ENCODE results near the gene NUBP2.

Gene NUBP2

DNA sequence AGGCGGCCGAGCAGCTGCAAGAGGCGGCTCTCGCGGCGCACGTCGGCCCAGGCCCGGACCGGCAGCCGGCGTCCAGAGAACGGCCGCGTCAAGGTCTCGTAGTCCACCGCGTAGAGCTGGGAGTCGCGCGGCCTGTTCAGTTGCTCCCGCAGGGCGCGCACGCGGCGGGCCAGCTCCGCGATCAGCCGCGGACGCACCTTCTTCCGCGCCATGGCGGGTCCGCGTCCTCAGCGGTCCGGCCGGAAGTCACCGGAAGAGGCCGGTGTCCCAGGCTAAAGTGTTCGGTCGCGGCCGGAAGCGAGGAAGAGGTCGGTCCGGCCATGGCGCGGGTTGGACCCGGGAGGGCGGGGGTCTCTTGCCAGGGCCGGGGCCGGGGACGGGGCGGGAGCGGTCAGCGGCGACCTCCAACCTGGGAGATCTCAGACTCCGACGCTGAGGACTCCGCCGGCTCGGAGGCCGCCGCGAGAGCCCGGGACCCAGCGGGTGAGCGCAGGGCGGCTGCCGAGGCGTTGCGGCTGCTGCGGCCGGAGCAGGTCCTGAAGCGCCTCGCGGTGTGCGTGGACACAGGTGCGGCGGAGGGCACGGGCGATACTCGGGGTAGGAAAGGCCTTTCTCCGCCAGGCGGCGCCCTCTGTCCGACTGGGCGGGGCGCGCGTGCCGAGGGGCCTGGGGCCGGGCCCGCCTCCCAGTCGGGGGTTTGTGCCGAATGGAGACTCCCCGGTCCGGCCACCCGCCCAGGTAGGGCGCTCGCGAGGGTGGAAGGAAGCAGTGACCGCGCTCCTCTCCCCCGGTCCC lies 9.7 kb upstream of the NUBP2 start, which contains the start of gene MRPS34:
TSS of gene MRPS34 (minus strand) at position 227 of the 795 bp plus-strand sequence. CDS start at position 212, 15 bp downstream.
- DNase-seq, result peak; percentile 65

- no peak for DNase-seq
Measured at GRCh38 chr16:1773703-1774447, 8.9 kb upstream of the NUBP2 start.

- DNase-seq, result no peak
Measured at GRCh38 chr16:1774448-1774780, 8.3 kb upstream of the NUBP2 start.

GRCh38 chr16:1775006-1775845 lies 7.5 kb upstream of the NUBP2 start:
- DNase-seq, result no peak

DNA sequence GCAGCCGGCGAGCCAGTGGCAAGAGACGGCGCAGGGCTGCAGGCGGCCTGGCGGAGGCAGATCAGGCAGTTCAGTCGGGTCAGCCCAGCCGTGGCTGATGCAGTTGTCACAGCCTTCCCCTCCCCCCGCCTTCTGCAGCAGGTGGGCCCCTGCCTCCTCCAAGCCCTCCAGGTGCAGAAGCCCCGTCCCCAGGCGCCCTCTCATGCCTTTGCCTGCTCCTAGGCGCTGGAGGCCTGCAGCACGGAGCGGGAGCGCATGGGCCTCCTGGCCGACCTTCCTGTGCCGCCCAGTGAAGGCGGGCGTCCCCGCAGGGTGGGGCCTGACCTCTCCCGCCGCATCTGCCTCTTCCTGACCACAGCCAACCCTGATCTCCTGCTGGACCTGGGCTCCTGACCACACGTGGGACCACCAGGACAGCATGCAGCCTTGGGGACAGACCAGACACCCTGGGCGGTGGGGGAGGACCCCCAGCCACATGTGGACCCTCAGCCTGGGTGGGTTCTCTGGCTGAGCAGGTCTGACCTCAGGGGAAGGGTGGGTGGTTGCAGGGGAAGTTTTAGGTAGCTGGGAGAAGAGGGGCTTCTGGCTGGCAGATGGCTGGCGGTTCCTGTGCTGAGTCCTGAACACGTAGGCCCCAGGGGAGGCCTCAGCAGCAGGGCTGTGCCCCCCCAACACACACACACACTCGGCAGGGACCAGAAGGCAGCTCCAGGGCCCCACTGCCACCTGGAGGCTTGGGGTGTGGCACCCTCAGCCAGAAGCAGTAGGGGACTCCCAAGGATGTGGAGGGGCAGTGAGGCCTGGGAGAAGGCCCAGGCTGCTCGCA lies 6.7 kb upstream of the NUBP2 start:
- no peak for DNase-seq

DNA sequence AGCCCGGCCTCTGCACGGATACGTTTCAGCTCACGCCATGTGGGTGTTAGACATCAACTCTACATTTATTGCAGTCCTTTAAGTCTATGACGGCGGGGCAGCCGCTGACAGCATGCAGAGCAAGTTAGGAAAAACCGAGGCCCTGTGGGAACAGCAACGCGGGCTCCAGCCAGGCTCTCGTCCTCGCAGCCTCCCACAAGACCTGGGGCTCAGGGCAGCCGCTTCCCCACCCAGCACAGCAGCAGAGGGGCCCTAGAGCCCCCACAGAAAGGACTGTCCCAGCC lies 6.1 kb upstream of the NUBP2 start:
- no peak for DNase-seq

GRCh38 chr16:1776991-1777374 lies 5.8 kb upstream of the NUBP2 start:
- no peak for DNase-seq

- DNase-seq, result no peak
Measured at GRCh38 chr16:1777375-1778199, 5.2 kb upstream of the NUBP2 start.

GRCh38 chr16:1778200-1779179 lies 4.3 kb upstream of the NUBP2 start:
- no peak for DNase-seq

GRCh38 chr16:1779234-1779701 lies 3.5 kb upstream of the NUBP2 start:
- no peak for DNase-seq

DNA sequence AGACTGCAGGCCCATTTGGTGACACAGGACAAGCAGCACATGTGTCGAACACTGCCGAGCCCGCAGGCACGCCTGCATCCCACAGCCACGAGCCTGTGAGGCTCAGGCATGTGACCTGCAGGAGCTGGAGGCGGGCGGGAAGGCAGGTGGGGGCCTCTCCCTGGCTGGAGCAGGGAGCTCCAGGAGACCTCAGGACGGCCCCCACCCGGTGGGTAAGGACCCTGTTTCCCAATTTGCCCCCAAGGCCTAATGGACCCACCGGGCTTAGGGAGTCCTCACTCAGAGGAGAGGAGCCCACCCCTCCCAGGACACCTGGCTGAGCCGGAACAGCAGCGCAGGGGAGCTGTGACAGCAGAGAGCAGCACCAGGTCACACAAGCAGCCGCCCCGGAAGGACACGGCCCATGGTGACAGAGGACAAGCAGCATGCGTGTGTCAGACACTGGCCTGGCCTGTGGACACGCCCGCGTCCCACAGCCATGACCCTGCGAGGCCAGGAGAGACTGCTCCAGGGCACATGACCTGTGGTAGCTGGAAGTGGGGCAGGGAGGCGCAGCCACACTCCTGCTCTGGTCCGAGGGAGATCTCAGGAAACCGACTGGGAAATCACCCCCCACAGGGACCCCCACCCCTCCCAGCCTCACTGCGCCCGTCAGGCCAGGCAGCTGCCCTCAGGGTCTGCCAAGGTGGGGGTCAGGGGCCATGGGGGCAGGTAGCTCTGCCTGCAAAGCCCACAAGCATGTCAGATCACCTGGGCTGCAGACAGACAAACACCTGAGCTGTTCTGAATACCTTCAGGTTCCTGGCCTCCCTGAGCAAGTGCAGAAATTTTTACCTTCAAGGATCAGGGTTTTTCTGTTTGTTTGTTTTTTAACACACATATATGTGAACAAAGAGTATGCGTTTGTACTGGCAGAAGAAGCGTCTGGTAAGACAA lies 2.8 kb upstream of the NUBP2 start:
- no peak for DNase-seq

GRCh38 chr16:1780677-1781072 lies 2.1 kb upstream of the NUBP2 start:
- no peak for DNase-seq

DNA sequence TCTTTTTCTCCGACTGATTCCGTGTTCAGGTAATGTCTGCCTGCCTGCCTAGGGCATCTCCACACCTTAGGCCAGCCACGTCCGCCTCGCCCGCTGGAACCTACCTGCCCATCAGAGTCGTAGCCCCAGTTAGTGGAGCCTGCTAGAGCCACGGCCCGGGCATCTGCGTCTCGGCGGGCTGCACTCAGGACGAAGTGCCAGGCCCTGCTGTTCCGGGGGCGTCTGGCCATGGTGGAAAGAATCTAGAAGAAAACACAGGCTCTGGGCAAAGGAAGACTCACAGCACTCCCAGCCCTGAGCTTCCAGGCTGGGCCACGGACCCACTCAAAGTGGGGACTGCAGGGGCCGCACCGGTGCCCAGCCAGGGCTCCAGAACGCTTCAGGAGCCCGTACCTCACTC lies 1.5 kb upstream of the NUBP2 start:
- DNase-seq, result no peak

GRCh38 chr16:1781758-1782407 lies 877 bp upstream of the NUBP2 start:
- DNase-seq, result peak; percentile 25

DNA sequence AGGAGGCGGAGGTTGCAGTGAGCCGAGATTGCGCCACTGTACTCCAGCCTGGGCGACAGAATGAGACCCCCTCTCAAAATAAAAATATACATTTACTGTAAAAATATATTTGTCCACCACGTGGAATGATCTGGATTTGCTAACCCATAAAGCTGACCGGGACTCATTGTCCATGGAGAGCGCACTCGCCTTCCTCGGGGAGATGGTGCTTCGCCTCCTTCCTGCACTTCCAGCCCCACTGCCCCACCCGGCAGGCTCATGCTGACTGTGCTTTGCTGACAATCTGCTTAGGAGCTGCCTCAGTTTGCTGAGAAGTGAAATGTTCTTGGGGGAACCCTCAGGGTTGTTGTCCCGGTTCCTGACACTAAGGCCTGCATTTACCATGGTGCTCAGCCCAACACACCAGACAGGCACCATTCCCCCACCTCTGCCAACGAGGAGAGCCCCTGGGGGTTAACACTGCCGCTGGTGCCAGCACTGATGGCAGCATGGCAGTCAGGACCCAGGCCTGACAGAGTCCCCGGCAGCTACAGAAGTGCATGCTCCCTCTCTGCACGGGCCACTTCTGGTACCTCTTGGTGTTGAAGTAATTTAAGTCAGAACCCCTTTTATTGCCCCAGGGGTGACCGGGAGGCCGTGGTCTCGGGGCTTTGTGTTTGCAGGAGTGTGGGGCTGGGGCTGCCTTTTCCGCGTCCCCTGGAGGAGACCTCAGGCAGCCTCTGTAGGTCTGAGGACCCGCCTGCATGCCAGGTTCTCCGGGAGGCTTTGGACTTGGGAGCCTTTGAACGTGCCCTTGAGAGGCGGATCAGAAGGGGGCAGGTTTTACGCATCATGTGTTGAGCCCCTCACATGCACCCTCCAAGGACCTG lies 2.5 kb downstream of the NUBP2 start:
- DNase-seq, result no peak

- DNase-seq, result no peak
Measured at GRCh38 chr16:1785846-1786170, 3.0 kb downstream of the NUBP2 start.

DNA sequence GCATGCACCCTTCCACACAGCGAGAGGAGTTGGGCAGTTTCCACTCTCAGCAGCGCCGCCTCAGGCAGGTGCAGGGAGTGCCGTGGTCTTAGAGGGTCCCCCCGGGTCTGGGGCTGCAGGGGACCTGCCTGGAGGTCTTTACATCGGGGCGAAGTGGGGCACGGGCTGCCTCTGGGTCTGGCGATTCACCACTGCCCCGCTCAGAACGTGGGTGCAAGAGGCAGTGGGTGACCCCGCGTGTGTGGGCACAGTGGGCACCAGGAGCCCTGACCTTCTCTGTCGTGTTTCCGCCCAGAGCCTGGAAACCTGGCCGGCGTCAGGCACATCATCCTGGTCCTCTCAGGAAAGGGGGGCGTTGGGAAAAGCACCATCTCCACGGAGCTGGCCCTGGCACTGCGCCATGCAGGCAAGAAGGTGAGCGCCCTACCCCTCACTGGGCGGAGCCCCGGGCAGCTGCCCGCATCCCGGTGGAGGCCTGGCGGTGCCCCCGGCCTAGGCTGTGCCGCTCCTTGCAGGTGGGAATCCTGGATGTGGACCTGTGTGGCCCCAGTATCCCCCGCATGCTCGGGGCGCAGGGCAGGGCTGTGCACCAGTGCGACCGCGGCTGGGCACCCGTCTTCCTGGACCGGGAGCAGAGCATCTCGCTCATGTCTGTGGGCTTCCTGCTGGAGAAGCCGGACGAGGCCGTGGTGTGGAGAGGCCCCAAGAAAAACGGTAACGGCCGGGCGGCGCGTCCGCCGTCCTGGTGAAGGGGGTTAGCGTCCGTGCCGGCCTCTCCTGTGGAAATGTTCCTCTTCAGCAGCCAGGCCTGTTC lies 3.7 kb downstream of the NUBP2 start:
- DNase-seq, result no peak
